Urothelium cell line (cell line): ENCODE data around the gene LIN7B.

ENCODE experiments used
- DNase-seq: peaks from one replicate; pipeline ENCODE4 v3.0.0; 2011; ENCODE audit warnings: low spot score, mixed read lengths
- FAIRE-seq: peaks from 2 replicates; lab custom pipeline; 2011; peaks lifted over from hg19 to GRCh38; lab: Jason Lieb, UNC

The LIN7B gene

DNA sequence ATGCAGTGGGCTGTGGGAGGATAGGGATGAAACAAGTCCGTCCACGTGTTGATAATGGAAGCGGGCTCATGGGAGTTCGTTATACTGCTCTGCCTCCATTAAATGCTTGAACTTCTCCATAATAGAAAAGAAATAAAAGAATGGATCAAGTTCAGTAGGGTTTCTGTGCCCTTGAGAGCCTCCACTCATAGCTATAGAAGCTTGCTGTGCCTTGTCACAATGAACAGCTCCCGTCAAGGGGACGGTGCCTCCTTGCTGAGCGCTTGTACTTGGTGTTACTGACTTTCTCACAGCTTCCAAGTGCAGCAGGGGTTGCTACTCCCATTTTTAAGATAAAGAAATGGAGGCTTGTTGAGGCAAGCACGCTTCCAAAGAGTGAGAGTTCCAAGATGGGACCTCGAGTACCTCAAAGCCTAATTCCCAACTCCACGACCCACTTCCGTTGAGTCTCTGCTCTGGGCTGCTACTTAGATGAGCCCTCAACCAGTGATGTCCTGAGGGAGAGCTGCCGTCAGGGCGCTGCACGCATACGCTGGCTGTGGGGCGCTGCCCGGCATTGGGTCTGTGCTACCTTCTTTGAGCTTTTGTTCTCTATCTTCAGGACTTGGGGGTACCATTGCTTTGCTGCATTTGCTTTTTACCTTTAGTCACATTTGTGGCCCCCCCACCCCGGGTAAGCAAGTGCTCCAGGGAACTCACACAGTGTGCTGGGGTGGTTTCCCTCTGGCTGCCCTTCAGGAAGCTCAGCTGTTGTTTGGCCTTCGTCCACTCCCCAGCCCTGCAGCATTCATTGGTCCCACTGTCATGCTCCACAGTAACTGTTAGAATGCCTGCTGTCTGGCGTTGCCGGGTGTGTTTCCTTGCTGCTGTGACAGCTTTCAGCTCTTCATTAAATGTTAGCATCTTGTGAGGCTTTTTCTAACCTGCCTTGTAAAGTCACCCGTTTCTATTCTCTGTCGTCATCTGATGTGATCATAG is 19.4 kb upstream of the LIN7B start:
- FAIRE-seq = no peak
- DNase-seq = no peak

DNA sequence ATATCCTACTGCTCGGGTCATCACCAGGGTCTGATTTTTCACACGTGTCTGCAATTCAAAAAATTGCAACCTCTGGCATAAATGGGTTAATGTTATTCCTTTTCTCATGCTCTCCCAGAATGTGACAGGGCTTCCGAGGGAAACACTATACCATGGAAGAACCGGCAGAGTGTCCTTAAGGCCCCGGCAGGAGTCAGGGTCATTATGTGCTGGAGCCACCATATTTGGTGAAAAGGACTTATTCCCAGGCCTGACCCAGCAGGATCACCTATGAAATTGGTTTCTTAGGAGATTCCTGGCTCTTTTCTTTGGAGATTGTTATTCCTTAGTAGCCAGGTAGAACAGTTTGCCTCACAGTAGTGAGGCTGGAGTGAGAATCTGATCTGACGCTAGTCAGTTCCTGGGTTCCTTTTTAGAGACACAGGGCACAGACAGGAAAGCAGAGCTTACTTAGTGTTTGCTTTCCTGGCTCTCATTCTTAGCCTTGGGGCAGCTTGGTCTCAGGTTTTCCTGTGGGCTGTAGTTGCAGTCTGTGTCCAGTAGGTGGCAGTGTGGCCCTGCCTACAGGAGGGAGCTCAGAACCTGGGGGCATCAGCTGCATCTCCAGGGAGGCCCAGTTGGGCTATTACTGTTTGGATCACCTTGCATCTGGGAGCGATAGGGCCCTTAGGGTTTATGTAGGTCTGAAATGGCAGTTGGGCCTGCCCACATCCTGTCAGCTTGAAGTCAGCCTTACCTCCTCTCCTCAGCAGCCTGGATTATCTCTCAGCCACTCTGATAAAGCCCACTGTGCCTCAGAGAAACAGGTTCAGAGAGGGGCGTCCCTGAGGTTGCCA is 16.5 kb upstream of the LIN7B start:
- peak; percentile 46 for FAIRE-seq

DNA sequence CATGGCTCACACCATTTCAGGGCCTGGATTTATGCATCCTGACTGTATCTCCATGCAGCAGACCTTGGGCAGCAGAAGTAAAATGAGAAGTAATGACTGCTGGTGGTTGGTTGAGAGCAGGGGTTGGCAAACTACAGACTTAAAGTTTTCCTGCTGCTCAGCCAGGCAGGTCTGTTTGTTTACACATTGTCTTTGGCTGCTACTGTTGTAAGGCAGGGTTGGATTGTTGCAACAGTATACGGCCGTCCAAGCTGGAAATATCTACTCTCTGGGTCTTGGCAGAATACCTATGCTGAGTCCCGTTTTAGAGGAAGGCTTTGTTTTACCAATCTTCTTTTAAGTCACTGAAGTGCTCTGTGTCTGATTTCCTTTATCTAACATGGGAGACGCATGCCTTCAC is 15.4 kb upstream of the LIN7B start:
- no peak for FAIRE-seq
- DNase-seq = no peak

More for the DNA sequence above, 16.5 kb upstream of the LIN7B start:
- peak; percentile 68 for DNase-seq

DNA sequence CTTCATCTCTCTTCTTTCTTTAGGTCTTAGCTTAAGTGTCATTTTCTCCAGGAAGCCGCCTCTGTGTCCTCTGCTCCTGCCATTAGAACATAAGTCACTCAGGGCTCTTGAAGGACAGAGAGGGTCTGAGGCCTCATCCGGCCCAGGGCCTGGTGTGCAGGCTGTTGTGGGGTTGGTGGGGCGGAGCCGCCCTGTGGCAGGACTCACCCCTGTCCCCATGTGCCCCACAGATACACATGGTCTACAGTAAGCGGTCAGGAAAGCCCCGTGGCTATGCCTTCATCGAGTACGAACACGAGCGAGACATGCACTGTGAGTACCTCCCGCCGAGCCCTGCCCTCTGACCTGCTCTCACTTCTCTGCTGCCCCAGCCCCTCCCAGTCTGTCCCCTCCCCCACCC is 13.0 kb upstream of the LIN7B start:
- DNase-seq = no peak
- FAIRE-seq = no peak

DNA sequence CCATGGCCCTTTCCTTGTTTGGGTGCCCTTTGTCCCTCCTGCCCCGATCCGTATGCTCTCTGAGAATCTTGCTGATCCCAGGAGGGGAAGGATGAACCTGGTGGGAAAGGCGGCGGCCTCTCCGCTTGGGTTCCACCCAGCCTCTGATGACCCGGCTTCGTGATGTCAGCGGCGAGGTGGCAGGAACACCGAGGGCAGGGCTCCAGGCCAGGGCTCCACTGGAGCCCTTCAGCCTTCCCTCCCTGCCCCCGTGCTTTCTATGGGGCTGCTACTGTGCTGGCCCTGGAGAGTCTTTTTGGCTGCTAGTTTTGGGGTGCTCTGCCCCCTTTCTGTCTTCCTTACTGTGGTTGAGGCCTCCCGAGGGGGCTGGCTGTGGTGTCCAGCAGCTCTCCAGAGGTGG is 11.9 kb upstream of the LIN7B start:
- FAIRE-seq (no peak), DNase-seq (no peak)

DNA sequence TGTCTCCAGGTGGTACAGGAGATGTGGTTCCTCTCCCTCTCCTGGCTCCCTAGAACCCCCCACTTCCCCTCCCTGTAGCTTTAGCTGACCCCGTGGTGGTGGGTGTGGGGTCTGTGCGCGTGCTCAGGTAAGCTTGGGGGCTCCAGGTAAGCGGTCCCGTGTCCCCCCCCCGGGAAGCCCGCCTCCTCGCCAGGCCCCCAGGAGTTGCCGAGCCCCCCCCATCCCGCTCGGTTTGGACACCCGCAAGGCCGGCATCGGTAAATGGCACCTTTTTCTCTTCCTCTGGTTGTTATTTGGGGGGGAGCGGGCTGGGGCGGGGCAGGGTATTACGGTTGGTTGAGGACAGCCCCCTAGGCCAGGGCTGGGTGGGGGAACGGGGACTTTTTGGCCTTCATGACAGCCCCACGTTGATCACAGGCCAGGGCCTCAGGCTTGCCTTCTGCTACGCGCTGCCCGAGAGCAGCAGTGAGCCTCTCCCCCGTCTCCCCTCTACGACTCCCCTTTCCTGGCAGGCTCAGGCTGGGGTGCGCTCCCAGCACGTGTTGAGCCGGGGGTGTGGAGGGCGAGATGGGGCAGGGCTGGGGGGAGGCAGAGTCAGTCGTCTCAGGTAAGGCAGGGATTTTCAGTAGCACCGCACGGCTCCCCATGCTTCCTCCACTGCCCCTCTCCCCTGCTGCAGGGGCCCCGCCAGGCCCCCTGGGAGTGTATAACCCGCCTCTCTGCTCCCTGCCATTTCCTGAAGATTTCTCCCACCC is 10.7 kb upstream of the LIN7B start:
- FAIRE-seq = no peak
- DNase-seq = no peak

DNA sequence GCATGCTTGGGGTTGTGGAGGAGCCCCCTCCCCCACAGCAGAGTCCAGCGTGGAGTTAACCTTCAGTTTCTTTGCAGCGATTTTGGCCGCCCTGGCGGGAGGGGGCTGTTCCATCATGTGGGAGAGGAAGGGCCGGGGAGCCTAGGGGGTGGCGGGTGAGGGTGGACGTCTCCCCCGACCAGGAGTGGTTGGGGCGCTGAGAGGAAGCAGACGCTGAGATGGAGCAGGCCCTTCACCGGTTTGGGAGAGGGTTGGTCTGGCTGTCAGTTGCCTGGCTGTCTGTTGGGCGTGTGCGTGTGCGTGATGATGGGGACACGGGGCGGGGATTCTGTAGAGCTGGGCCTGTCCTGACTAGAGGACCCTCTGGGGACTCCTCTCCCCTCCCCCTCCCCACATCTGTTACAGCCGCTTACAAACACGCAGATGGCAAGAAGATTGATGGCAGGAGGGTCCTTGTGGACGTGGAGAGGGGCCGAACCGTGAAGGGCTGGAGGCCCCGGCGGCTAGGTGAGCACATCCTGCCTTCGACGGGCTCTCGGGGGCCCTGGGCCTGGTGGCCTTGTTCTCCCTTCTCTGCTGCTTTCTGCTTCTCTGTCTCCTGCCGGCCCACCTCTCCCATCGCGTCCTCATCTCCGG is 9.8 kb upstream of the LIN7B start:
- DNase-seq (no peak), FAIRE-seq (no peak)

DNA sequence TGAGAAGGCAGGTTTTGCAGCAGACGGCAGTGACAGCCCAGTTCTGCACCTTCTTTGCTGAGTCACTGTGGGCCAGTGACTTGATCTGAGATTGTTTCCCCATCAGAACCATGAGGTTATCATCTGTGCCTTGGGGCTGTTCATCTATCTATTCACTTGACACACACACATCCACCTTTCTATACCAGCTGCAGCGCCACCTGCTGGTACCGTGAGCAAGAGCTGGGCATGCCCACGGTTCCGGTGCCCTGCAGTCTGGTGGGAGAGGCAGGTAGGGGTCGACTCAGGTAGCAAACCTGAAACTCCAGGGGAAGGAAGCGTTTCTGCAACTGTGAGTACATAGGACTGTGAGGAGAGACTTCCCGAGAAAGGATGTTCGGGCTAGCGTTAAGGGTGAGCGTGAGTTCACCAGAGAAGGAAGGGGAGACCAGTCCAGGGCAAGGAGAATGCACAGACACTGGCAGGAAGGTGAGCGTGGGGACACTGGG is 7.5 kb upstream of the LIN7B start:
- FAIRE-seq = peak; percentile 92
- DNase-seq = peak; percentile 47

DNA sequence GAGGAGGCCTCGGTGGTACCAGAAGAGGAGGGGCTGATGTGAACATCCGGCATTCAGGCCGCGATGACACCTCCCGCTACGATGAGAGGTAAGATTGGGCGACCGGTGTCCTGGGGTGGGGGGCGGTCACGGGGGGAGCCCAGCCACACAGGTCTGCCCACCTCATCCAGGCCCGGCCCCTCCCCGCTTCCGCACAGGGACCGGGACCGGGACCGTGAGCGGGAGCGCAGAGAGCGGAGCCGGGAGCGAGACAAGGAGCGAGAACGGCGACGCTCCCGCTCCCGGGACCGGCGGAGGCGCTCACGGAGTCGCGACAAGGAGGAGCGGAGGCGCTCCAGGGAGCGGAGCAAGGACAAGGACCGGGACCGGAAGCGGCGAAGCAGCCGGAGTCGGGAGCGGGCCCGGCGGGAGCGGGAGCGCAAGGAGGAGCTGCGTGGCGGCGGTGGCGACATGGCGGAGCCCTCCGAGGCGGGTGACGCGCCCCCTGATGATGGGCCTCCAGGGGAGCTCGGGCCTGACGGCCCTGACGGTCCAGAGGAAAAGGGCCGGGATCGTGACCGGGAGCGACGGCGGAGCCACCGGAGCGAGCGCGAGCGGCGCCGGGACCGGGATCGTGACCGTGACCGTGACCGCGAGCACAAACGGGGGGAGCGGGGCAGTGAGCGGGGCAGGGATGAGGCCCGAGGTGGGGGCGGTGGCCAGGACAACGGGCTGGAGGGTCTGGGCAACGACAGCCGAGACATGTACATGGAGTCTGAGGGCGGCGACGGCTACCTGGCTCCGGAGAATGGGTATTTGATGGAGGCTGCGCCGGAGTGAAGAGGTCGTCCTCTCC is 6.3 kb upstream of the LIN7B start:
- DNase-seq = no peak
- no peak for FAIRE-seq

DNA sequence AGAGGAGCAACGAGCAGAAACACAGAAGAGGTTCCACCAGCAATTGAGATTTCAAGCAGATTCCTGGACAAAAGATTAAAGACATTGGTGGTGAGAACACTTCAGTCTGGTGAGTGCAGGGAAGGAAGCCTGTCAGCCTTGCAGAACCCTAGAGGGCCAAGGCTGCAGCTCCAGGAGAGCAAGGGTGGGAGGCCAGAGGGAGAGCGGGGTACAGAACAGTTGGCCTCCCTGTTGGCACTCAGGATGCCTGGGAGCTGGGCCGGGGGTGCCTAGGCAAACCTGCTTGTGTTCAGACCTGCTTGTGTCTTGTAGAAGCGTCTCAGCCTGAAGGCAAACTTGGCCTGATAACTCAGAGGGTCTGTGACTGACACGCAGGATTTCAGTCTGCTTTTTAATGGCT is 5.1 kb upstream of the LIN7B start:
- FAIRE-seq = no peak
- DNase-seq = no peak

DNA sequence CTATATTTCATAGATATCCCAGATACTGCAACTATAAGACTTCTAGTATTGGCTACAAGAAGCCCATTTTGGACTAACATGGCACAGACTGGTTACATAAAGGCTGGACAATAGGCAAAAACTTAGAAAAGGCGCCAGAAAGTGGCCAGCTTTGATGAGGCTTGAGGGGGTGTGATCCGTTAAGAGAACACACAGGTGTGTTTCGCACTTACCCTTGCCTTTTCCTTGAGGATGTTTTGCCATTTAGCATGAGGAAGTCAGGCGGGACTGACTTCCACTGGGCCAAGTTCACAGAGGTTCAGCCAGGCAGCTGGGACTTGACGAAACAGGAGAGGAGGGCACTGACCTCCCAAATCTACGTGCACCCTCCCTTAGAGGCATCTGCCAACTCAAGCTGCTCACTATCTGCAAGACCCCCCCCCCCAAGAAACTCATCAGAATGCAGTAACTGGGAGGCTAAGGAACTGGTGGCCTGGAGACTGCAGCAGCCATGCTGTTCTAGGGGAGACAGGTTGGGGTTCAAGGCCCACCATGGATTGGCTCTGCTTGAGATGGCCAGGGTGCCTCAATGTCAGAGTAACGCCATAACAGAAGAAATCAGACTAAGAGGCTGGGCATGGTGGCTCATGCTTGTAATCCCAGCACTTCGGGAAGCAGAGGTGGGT is 4.5 kb upstream of the LIN7B start:
- DNase-seq (no peak), FAIRE-seq (no peak)

DNA sequence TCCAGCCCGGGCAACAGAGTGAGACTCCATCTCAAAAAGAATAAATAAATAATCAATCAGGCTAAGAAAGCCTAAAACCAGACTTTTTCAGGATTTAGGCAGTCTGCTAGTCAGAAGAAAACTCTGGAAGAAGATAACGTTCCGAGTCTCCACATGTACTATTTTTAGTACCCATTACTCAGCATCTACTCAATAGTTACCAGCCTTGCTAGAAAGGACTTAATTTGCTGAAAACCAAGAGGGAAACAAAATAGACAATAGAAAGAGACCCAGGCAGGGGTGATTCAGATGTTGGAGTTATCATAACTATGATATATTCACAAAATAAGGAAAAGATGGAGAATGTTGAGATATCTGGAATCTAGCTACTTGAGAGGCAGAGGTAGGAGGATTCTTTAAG is 3.6 kb upstream of the LIN7B start:
- FAIRE-seq (no peak), DNase-seq (no peak)

DNA sequence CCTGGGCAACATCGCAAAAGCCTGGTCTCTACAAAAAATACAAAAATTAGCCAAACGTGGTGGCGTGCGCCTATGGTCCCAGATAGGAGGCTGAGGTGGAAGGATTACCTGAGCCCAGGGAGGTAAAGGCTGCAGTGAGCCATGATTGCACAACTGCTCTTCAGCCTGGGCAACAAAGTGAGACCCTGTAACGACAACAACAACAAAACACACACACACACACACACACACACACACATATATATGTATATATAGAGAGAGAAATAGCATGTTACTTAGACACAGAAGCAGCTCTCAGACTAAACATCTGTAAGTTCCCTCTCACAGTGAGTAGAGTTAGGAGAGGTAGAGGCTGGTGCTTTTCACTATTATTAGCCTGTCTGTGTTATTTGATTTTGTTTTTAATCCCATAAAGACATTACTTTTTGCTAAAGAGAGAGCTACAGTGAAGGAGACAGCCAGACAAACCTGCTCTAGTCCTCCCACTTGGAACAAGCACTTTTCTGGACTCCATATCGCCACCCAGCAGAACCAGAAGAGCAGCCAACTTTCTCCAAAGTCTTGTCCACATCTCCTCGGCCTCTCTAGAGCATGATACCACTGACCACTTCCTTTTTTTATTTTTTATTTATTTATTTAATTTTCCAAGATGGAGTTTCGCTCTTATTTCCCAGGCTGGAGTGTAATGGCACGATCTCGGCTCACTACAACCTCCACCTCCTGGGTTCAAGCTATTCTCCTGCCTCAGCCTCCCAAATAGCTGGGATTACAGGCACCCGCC is 2.8 kb upstream of the LIN7B start:
- DNase-seq = no peak
- no peak for FAIRE-seq

DNA sequence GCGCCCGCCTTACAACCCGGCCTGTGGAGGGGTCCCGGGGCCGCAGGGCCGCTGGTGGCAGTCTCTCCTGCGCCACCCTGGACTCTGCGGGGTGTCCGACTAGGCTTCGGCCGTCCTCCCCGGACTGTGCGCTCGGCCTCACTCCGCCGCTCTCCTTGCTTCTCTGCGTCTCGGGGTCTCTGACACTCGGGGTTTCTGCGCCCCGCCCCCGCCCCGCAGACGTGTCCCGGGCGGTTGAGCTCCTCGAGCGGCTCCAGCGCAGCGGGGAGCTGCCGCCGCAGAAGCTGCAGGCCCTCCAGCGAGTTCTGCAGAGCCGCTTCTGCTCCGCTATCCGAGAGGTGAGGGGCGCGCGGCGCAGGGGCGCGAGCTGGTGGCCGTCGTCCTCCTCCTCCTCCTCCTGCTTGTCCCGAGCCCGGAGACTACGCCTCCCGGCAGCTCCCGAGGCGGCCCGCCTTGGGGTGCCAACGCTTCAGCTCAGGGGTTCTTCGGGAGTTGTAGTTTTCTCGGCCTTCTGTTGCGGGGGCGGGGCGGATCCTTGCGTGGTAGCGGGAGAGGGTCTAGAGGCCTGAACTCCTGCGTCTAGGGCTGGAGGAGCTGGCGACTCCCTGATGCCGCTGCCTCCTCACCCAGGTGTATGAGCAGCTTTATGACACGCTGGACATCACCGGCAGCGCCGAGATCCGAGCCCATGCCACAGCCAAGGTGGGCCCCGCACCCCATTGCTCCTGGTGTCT is 627 bp downstream of the LIN7B start:
- no peak for FAIRE-seq
- DNase-seq = peak; percentile 36

DNA sequence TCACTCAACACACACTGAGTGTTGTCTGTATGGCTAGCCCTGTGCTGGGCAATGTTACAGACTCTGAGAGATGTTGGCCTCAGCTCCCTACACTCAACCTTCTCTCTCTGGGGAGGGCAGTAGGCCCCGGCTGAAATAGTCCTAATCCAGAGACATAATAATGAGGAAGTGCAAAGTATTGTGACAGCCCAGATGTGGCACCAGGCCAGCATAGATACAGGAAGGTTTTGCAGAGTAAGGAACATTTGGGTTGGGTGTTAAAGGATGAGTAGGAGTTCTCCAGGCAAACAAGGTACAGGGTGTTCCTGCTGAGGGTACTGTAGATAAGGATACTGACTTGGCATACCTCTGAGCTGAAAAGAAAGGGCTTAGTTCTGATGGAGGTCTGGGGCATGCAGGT is 2.4 kb downstream of the LIN7B start:
- FAIRE-seq (no peak), DNase-seq (no peak)

DNA sequence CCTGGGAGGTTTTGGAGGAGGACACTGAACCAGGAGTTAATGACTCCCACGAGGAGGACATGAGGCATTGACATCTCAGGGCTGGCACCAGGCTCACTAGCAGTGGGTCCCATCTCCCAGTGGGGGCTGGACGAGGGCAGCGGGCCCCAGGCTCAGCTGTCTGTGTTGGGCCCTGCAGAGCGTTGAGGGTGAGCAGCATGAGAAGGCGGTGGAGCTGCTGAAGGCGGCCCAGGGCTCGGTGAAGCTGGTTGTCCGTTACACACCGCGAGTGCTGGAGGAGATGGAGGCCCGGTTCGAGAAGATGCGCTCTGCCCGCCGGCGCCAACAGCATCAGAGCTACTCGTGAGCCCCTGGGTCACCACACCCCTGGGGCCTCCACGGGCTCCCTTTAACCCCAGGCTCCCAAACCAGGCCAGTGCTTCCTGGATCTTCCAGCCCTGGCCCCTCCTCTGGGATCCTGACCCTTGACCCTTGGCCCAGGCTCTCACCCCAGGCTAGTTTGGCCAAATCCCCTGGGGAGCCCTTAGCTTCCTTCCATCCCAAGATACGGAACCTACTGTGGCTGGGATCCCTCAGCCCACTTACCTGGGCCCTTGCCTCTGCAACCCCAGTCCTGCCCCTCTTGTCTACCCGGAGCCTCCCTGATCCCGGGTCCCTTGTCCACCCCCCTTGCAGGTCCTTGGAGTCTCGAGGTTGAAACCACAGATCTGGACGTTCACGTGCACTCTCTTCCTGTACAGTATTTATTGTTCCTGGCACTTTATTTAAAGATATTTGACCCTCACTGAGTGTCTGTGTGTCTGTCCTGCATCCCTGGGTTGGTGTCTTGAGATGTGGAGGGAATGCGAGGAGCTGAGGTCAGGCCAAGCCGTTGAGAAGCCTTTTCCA is 3.8 kb downstream of the LIN7B start:
- DNase-seq (no peak), FAIRE-seq (no peak)
